Activated CD8-positive, alpha-beta memory T cell treated with anti-CD3 and anti-CD28 coated beads for 36 hours (primary cell): ENCODE results near the gene MS4A6E. TPM values are rescaled to one million over a fixed set of nuclear protein-coding genes. Genes with fewer than 3 reads are reported as not detected.

Experiments used
- CTCF ChIA-PET: fragments of 350-600 bp; sonication (Branson Sonifier 250); formaldehyde crosslinking; loops from one replicate; lab custom pipeline; 2021; ENCODE audit warnings: antibody characterized with exemption; lab: Charles Lee
- POLR2A ChIA-PET: fragments of 350-600 bp; sonication (Branson Sonifier 250); formaldehyde crosslinking; loops from one replicate; lab custom pipeline; 2021; ENCODE audit warnings: antibody characterized with exemption; lab: Charles Lee
- total RNA-seq, 2 experiments: library from RNA; stranded (reverse); gene quantifications; one replicate each; pipeline ENCODE4 v1.2.3, GENCODE V29; 2021

The MS4A6E gene
- total RNA-seq, 2 experiments from 2014 or later, result not detected

DNA sequence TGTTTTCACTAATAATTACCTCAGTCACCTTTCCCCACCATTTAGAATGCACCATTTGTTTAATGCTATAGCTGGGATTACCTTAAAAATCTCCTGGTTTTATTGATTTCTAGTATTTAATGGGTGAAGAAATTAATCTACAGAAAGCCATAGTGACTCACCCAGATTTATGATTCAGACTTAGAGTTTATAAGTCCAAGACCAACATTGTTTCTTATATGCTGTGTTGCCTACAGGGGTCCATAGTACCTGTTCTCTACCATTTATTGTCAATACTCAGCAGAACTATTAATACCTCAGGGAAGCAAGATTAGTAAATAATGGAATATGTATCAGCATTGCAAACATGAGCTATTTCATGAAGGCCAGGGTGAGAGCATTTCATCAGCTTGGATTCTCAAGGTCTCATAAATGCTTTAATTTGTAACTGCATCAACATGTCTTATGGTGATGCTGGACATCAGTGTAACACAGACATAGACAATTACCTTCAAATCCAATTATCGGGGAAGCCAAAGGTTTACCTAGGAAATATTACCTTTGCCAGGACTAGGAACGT is 43.3 kb downstream of the MS4A6E start:
- CTCF ChIA-PET, result interaction anchor here (1.6 kb wide), 1 partner anchor 114 kb away, joined by 3 read pairs; no protein-coding TSS in a partner anchor

DNA sequence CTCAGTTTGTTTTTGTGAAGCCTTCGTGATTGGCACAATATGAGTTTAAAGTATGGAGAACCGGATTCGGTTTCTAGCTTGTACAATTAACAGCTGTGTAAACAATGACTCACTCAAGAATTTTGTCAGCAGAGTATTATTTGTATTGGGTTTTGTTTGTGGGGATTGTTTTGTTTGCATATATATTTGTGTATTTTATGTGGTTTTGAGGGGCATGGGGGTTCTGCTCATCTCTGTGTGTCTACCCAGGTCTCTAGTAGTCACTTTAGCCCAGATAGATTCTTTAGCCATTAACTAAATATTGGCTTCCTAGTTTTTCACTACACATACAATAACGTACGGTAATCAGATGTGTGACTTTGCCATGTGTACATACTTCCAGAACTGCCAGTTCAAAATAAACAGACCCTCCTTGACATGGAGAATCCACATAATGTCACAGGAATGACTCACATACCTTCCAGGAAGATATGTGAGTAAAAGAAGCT is 43.8 kb downstream of the MS4A6E start:
- POLR2A ChIA-PET, result no interaction called here
- CTCF ChIA-PET, result interaction anchor here (0.9 kb wide), 1 partner anchor 248 kb away, joined by 4 read pairs; no protein-coding TSS in a partner anchor

More for the DNA sequence above, 43.3 kb downstream of the MS4A6E start:
- POLR2A ChIA-PET, result no interaction called here

DNA sequence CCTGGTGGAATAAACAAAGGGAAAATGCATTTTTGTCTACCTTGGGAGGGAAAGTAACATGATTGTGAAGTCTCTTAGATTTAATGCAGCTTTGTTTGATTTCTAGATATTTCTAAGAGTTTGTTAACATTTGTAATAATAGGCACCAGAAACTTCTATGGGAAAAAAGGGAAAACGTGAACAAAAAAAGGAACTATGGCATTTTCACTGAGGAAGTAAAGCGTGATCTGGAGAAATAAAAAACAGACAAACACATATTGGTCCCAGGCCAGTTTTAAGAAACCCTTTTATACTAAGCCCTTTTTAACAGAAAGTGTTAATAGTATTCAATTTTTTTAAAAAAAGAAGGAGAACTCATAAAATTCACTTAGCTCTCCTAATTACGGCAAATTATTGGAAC is 44.3 kb downstream of the MS4A6E start:
- ChIA-PET POLR2A (no interaction called here), CTCF (interaction anchor here (0.9 to 1.2 kb wide), 2 partner anchors 8 to 247 kb away, joined by 3 to 4 read pairs; no protein-coding TSS in a partner anchor)

DNA sequence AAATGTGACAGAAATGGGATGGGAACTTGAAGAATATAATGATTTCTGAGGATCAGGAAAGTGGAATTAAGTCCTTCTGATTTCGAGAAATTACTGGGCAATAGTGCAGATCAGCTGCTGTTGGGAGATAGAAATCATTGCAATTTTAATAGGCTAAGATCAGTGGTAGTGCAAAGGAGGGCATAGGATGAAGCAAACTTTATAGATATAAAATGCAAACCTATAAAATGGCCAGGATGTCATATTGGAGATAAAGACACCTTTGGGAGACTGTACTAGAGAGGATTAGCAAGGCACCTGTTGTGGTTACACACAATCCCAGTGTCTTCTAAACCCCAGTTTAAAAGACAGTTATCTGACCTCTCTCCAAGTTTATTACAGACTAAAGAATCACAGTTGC is 44.8 kb downstream of the MS4A6E start:
- CTCF ChIA-PET, result interaction anchor here (0.9 to 1.2 kb wide), 2 partner anchors 8 to 247 kb away, joined by 3 to 4 read pairs; no protein-coding TSS in a partner anchor
- POLR2A ChIA-PET, result no interaction called here

DNA sequence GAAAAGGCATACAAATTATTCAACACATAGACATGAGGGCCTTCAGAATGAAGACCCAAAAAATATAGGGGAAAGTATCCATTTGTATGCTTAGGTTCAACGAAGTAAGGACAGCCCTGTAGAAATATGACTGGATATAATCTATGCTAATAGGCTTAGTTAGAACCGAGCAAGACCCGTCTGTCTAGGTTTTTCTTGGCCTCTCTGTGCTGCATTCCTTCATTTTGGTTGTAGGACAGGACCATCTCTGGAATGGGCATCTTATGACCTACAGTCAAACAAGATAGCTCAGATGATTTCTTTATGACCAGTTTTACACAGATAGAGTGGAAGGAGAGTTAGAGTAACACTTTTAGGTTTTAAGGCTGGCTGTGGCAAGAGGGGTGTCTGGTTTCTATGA is 45.7 kb downstream of the MS4A6E start:
- POLR2A ChIA-PET, result no interaction called here
- CTCF ChIA-PET, result no interaction called here

DNA sequence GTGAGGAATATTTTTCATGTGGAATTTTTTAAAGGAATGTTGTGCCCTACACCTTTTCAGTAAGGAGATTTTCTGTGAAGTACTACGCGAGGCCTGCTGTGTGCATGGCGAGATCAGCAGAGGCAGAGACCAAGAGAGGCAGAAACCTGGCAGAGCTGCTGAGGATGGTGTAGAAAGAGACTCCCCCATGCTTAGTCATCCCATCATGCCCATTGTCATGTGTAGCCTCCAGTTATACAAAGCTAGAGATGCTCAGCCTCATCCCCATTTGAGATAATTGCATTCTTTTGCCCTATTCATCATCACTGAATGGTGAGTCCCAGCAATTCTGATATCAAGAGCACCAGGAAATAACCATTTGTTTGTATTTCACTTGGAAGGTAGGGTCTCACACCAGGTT is 48.3 kb downstream of the MS4A6E start:
- ChIA-PET POLR2A (no interaction called here), CTCF (no interaction called here)

DNA sequence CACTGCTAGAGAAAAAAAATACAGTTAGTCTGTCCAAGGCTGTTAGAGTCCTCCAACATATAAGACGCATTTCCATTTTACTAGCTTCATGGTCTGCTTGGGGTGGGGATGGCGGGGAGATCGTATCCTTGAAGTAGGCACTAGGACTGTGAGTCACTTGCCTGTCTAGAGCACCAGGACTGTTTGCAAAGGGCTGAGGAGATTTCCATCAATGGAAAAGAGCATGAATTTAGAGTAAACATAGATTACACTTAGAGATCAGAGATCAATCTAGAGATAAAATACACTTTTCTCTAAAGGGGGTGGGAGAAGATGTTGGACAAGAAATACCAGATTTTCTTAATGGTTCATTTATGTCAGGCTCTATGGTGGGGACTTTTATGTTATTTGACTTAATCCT is 49.5 kb downstream of the MS4A6E start:
- POLR2A ChIA-PET, result no interaction called here
- CTCF ChIA-PET, result no interaction called here

DNA sequence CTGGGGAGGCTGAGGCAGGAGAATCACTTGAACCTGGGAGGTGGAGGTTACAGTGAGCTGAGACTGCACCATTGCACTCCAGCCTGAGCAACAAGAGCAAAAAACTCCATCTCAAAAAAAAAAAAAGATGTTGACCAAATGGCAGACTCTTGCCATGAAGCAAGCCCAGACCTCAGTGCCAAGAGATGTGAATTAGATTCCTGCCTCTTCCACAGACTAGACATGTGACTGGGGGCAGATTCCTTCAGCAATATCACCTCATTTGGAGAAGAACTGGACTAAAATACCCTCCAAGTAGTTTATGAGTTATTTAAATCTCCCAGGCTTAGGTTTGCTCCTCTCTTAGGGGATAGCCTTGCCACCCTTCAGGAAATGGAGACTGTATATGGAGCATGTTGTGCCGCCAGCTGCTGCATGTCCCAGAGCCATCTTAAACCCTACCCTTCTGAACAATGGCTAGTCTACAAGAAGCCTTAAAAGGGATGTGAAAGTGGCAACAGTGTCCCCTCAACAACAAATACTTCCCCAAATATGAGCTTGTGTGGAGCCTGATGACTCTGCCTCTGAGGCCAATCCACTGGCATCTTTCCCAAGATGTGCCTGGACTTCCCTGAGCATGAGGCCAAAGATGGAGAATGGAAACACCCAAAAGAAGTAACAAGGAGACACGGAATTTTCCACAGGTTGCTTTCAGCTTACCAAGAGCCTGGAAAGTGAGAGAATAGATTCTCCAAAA is 50.5 kb downstream of the MS4A6E start:
- CTCF ChIA-PET, result interaction anchor here (0.9 kb wide), 1 partner anchor 14 kb away, joined by 3 read pairs; no protein-coding TSS in a partner anchor

DNA sequence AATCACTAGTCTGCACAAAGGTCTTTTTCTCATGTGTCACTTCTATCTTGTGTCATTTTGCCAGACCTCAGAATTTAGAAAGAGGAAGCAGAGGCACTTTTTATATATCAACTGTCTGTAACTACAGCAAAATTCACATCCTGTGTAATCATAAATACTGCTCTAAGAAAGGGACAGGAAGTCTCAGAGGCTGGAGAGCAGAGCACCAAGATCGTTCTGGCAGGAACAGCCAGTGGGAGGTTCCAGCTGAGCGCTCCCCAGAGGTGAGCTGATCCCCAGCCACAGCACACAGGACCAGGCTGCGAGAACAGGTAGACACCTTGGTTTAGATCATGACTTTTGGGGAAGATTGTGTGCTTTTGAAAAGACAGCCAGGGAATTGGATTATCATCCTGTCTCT is 51.3 kb downstream of the MS4A6E start, which contains the start of gene MS4A7:
Gene MS4A7 (plus strand): TSS at position 179 of the 400 bp plus-strand sequence. CDS start 4,610 bp downstream, outside the sequence.
- CTCF ChIA-PET, result interaction anchor here (0.9 kb wide), 1 partner anchor 15 kb away, joined by 3 read pairs; no protein-coding TSS in a partner anchor

More for the DNA sequence above, 50.5 kb downstream of the MS4A6E start:
- POLR2A ChIA-PET, result no interaction called here

DNA sequence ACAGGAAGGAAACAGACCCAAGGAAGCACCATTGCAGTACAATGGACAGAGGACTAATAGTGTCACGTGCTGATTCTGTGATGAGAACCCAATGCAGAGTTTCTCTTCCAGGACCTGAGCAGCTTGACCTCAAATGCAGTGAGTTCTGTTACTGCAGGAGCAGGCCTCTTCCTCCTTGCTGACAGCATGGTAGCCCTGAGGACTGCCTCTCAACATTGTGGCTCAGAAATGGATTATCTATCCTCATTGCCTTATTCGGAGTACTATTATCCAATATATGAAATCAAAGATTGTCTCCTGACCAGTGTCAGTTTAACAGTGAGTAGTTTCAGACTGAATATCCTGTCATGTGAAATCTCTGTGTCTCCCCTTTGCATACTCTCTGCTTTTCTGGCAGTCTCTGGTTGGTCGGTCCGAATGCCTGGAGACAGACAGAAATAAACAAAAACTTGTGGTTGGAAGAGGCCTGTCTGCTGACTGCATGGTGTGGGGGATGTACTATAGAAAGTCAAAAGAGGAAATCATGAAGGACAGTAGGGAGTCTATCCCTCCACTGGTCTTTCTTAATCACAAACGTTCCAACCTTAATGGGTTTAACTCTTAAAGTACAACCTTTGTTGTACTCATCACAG is 62.3 kb downstream of the MS4A6E start:
- ChIA-PET POLR2A (no interaction called here), CTCF (no interaction called here)

More for the DNA sequence above, 51.3 kb downstream of the MS4A6E start, which contains the start of gene MS4A7:
- POLR2A ChIA-PET, result no interaction called here

DNA sequence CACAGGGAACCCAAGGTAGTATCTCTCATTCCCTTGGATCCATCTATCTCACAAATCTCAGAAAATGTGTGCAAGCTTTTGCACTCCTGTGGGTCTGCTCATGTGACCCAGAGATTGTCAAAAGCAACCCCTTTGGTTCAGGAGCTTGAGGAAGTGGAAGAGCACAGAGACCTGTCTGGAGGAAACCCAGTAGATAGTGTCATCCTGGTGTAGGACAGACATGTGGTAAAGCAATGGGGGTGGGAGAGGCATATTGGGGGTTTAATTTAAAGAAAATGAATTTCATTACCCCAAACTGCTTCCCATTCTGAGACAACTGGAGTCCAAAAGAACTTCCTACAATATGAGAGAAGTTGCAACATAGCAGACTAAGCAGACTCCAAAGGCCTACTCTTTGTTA is 63.4 kb downstream of the MS4A6E start:
- ChIA-PET CTCF (no interaction called here), POLR2A (no interaction called here)

Other genes with a start within 250 kb of the MS4A6E start
- gene MS4A2, start 238.6 kb upstream of the MS4A6E start, total RNA-seq, result not detected
- not detected for gene MS4A6A, start 144.2 kb upstream of the MS4A6E start, total RNA-seq
- gene MS4A4E, start 84.1 kb upstream of the MS4A6E start, total RNA-seq, result not detected
- gene MS4A4A, start 46.6 kb upstream of the MS4A6E start, total RNA-seq, result not detected
- not detected for gene MS4A7, start 51.3 kb downstream of the MS4A6E start, total RNA-seq
- not detected for gene MS4A14, start 69.2 kb downstream of the MS4A6E start, total RNA-seq
- gene MS4A5, start 102.3 kb downstream of the MS4A6E start, total RNA-seq, result not detected
- gene MS4A1, start 128.6 kb downstream of the MS4A6E start, total RNA-seq, result under 1 TPM in 1 of 2 experiments, not detected in 1; 0.06 TPM
- gene MS4A12, start 165.5 kb downstream of the MS4A6E start, total RNA-seq, result not detected
- gene MS4A13, start 188.1 kb downstream of the MS4A6E start, total RNA-seq, result not detected